GM12892 (cell line): Measurements from ENCODE around the gene BEAN1.

Experiments
- POLR2A ChIP-seq: IDR thresholded peaks from 2 replicates; pipeline ENCODE4 v1.6.1; 2011; ENCODE audit warnings: low read depth, low read length, control low read depth
- POLR2AphosphoS5 ChIP-seq: IDR thresholded peaks from 2 replicates; pipeline ENCODE4 v1.6.1; 2011; ENCODE audit warnings: low read depth, low read length, control low read depth

- TF ChIP-seq POLR2A (no peak), POLR2AphosphoS5 (no peak)
Measured at GRCh38 chr16:66400503-66401380, 26.4 kb upstream of the BEAN1 start.
